RWPE2 (cell line): ENCODE results near the gene GPR137B.

Experiments
- ATAC-seq: fragments of 200-7000 bp; cut with Tn5 transposase; 3 replicates; pipeline ENCODE4 v1.9.1; 2021; ENCODE audit warnings: low read depth
- DNase-seq: peaks from one replicate; pipeline ENCODE4 v3.0.0-alpha.2; 2020; ENCODE audit warnings: low spot score
- H3K27ac ChIP-seq: fragments of 450-650 bp; 2 replicates; pipeline ENCODE4 v1.5.1; 2017; ENCODE audit warnings: mild to moderate bottlenecking; ENCODE audit not compliant: poor library complexity, severe bottlenecking
- H3K27me3 ChIP-seq: fragments of 250-450 bp; sonication (Bioruptor Pico); 2 replicates; pipeline ENCODE4 v1.5.1; 2021; ENCODE audit warnings: mild to moderate bottlenecking, moderate library complexity; ENCODE audit not compliant: insufficient read depth, poor library complexity, severe bottlenecking
- H3K36me3 ChIP-seq: fragments of 250-450 bp; sonication (Bioruptor Pico); 2 replicates; pipeline ENCODE4 v1.5.1; 2020; ENCODE audit warnings: low read depth, mild to moderate bottlenecking, moderate library complexity
- H3K4me1 ChIP-seq: fragments of 250-450 bp; sonication (Bioruptor Pico); 2 replicates; pipeline ENCODE4 v1.5.1; 2021; ENCODE audit warnings: mild to moderate bottlenecking, moderate library complexity; ENCODE audit not compliant: insufficient read depth, poor library complexity, severe bottlenecking
- H3K4me3 ChIP-seq: fragments of 250-450 bp; sonication (Bioruptor Pico); 2 replicates; pipeline ENCODE4 v1.5.1; 2021; ENCODE audit warnings: mild to moderate bottlenecking, moderate library complexity; ENCODE audit not compliant: severe bottlenecking
- H3K9me3 ChIP-seq: fragments of 250-450 bp; sonication (Bioruptor Pico); 2 replicates; pipeline ENCODE4 v1.5.1; 2021; ENCODE audit warnings: mild to moderate bottlenecking, moderate library complexity; ENCODE audit not compliant: severe bottlenecking
- TF ChIP-seq, protein P1 (sequence below): fragments of 450-650 bp; IDR thresholded peaks from one replicate; pipeline ENCODE4 v1.5.1; 2017; ENCODE audit warnings: mild to moderate bottlenecking, moderate library complexity; ENCODE audit not compliant: poor library complexity, severe bottlenecking

Gene GPR137B

DNA sequence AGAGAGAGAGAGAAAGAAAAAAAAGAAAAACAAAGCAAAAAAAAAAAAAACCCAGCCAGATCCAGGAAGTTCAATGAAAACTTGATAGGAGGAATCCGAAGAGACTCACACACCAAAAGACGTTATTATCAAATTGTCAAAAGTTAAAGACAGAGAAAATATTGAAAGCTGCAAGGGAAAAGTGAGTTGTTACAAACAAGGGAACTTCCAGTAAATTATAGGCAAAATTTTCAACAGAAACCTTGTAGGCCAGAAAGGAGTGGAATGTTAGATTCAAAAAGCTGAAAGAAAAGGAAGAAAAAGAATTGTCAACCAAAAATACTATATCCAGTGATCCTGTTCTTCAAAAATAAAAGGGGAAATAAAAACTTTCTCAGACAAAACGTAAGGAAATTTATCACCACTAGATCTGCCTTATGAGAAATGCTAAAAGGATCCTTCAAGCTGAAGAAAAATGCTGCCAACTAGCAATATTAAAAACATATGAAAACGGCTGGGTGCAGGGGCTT, 115.8 kb downstream of the GPR137B start:
- DNase-seq (no peak), ATAC-seq (no peak)
- no peaks in the 10 kb centered on the region for H3K36me3 ChIP-seq
- H3K27me3 ChIP-seq = no peaks in the 10 kb centered on the region
- H3K4me1 ChIP-seq = no peaks in the 10 kb centered on the region
- H3K27ac ChIP-seq = no peak overlapping the region
- H3K4me3 ChIP-seq = no peak overlapping the region
- no peaks in the 10 kb centered on the region for H3K9me3 ChIP-seq
- TF ChIP-seq, protein P1, sequence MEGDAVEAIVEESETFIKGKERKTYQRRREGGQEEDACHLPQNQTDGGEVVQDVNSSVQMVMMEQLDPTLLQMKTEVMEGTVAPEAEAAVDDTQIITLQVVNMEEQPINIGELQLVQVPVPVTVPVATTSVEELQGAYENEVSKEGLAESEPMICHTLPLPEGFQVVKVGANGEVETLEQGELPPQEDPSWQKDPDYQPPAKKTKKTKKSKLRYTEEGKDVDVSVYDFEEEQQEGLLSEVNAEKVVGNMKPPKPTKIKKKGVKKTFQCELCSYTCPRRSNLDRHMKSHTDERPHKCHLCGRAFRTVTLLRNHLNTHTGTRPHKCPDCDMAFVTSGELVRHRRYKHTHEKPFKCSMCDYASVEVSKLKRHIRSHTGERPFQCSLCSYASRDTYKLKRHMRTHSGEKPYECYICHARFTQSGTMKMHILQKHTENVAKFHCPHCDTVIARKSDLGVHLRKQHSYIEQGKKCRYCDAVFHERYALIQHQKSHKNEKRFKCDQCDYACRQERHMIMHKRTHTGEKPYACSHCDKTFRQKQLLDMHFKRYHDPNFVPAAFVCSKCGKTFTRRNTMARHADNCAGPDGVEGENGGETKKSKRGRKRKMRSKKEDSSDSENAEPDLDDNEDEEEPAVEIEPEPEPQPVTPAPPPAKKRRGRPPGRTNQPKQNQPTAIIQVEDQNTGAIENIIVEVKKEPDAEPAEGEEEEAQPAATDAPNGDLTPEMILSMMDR = no peak
